Measurements from ENCODE around the gene CCK. TPM values are rescaled to one million over a fixed set of nuclear protein-coding genes. Genes with fewer than 3 reads are reported as not detected.

CCK gene, protein sequence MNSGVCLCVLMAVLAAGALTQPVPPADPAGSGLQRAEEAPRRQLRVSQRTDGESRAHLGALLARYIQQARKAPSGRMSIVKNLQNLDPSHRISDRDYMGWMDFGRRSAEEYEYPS
- not detected for total RNA-seq

DNA sequence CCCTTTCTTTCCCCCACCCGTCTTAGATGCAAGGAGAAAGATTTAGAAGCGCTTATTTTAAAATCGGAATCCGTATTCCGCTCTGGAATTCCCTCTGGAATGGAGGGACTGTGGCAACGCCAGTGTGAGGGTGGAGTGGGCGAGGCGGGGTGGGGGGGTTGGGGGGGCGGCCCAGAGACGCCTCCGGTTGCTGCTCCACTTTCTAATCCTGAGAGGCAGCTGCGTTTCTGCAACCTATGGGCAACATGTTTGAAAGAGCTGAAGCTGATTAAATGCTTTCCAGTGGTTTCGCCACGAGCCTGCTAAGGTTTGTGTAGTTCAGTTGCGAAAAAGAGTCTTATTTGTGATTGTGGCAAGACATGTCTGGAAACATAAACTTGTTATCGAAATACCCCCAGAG is at the start of gene CCK:
CCK (minus strand) TSS at position 101 of the 400 bp plus-strand sequence. CDS start 2,555 bp downstream, outside the sequence.
- ATAC-seq (replicated peaks in 1 of 2) (no peak), DNase-seq (no peak)
- no peak within 1 kb of the TSS for H3K27ac Mint-ChIP-seq
- peaks cover 12% of the 10 kb centered on the region for H3K4me1 Mint-ChIP-seq (ENCODE audit: low read depth)
- peaks cover 3 to 5% of the 10 kb centered on the region in 2 donors for H3K36me3 Mint-ChIP-seq (ENCODE audit: insufficient read depth in 2 of 2)
- no peaks in the 10 kb centered on the region for H3K9me3 Mint-ChIP-seq
- H3K27me3 Mint-ChIP-seq (ENCODE audit: low read depth): peaks cover 82% of the 10 kb centered on the region
- H3K4me3 Mint-ChIP-seq: peak within 1 kb of the TSS in 1 of 2 donors; percentile 25

- Mint-ChIP-seq H3K4me1 (ENCODE audit: low read depth) (no peaks in the 10 kb centered on the region), H3K36me3 (ENCODE audit: insufficient read depth in 2 of 2) (peaks cover 10 to 22% of the 10 kb centered on the region in 2 donors), H3K27me3 (ENCODE audit: low read depth) (no peaks in the 10 kb centered on the region), H3K9me3 (peaks cover 9 to 12% of the 10 kb centered on the region in 2 donors), H3K27ac (no peak overlapping the region), H3K4me3 (no peak overlapping the region)
- ATAC-seq (replicated peaks in 1 of 2) (no peak), DNase-seq (no peak)
Observed at GRCh38 chr3:42314411-42314810, 48.4 kb upstream of the CCK start.

GRCh38 chr3:42308651-42309050 is 42.7 kb upstream of the CCK start:
- DNase-seq (no peak), ATAC-seq (replicated peaks in 1 of 2) (no peak)
- Mint-ChIP-seq H3K9me3 (peaks cover 2 to 4% of the 10 kb centered on the region in 2 donors), H3K27ac (no peak overlapping the region), H3K36me3 (ENCODE audit: insufficient read depth in 2 of 2) (peaks cover 2 to 5% of the 10 kb centered on the region in 2 donors), H3K4me3 (no peak overlapping the region), H3K4me1 (ENCODE audit: low read depth) (no peaks in the 10 kb centered on the region), H3K27me3 (ENCODE audit: low read depth) (peaks cover 11% of the 10 kb centered on the region)

DNA sequence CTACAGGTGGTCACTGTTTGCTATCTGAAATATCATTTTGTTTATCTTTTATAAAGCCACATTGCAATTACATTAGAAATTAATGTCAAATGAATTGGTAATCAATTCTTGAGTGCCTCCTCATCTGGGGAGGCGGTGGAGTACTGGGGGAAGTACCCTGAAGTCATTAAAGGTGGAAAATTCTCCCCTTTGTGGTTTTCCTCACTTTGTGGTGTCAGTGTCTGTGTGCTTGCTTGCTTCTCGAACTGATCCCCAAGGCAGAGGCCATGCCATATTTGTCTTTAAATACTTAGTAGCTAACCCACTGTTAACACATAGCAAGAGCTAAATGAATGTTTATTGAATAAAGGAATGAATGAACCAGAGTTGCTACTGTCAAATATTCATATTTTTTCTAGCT is 40.5 kb upstream of the CCK start:
- Mint-ChIP-seq H3K36me3 (ENCODE audit: insufficient read depth in 2 of 2) (no peaks in the 10 kb centered on the region), H3K9me3 (no peaks in the 10 kb centered on the region), H3K27ac (no peak overlapping the region), H3K4me1 (ENCODE audit: low read depth) (peaks cover 8% of the 10 kb centered on the region), H3K4me3 (no peak overlapping the region), H3K27me3 (ENCODE audit: low read depth) (peaks cover 11% of the 10 kb centered on the region)
- no peak for ATAC-seq (replicated peaks in 1 of 2)
- DNase-seq: no peak

- H3K9me3 Mint-ChIP-seq: peaks cover 0 to 3% of the 10 kb centered on the region in 2 donors
- no peak overlapping the region for H3K27ac Mint-ChIP-seq
- no peak overlapping the region for H3K4me3 Mint-ChIP-seq
- DNase-seq (no peak), ATAC-seq (replicated peaks in 1 of 2) (no peak)
- no peaks in the 10 kb centered on the region for H3K36me3 Mint-ChIP-seq (ENCODE audit: insufficient read depth in 2 of 2)
- H3K27me3 Mint-ChIP-seq (ENCODE audit: low read depth): peaks cover 11% of the 10 kb centered on the region
- peaks cover 8% of the 10 kb centered on the region for H3K4me1 Mint-ChIP-seq (ENCODE audit: low read depth)
Observed at GRCh38 chr3:42302924-42303634, 37.1 kb upstream of the CCK start.

DNA sequence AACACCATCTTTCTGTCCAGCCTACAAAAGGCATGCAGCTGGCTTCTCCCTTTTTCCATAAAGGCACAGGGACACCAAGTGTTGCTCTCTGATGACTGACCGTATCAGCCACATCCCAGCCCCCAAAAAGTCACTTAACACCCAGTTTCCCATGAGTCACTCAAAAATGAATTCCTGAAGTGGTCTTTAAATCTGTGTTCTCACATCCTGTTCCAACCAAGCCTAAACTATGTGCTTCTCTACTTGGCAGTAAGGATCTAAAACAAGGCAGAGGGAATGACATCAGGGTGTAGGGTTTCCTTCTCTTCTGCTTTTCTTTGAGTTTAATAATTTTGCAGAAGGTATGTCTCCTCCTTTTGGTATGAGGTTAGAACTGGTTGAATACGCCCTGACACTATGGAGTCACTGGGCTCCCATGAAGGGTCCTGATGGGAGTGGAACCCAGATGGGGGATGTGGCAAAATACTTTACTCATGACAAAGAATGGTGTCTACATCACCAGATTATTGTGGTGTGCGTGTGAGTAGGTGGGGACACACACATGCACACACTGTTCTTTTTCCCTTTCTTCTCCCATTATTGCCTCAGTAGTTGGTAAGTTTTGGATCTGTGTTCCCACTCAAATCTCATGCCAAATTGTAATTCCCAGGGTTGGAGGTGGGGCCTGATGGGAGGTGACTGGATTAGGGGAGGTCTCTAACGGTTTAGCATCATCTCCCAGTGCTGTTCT is 35.6 kb upstream of the CCK start:
- Mint-ChIP-seq H3K27ac (no peak overlapping the region), H3K4me1 (ENCODE audit: low read depth) (peaks cover 8% of the 10 kb centered on the region), H3K36me3 (ENCODE audit: insufficient read depth in 2 of 2) (no peaks in the 10 kb centered on the region), H3K4me3 (no peak overlapping the region), H3K9me3 (peaks cover 0 to 3% of the 10 kb centered on the region in 2 donors), H3K27me3 (ENCODE audit: low read depth) (peaks cover 19% of the 10 kb centered on the region)
- DNase-seq (no peak), ATAC-seq (replicated peaks in 1 of 2) (no peak)

- Mint-ChIP-seq H3K4me3 (no peak overlapping the region), H3K27me3 (ENCODE audit: low read depth) (peaks cover 19% of the 10 kb centered on the region), H3K27ac (no peak overlapping the region), H3K9me3 (peaks cover 0 to 3% of the 10 kb centered on the region in 2 donors), H3K36me3 (ENCODE audit: insufficient read depth in 2 of 2) (no peaks in the 10 kb centered on the region), H3K4me1 (ENCODE audit: low read depth) (peaks cover 8% of the 10 kb centered on the region)
- DNase-seq (no peak), ATAC-seq (replicated peaks in 1 of 2) (no peak)
Observed at GRCh38 chr3:42300778-42301177, 34.8 kb upstream of the CCK start.

GRCh38 chr3:42300013-42300412 is 34.0 kb upstream of the CCK start:
- Mint-ChIP-seq H3K27ac (no peak overlapping the region), H3K27me3 (ENCODE audit: low read depth) (peaks cover 22% of the 10 kb centered on the region), H3K36me3 (ENCODE audit: insufficient read depth in 2 of 2) (peaks cover 0 to 3% of the 10 kb centered on the region in 2 donors), H3K4me3 (no peak overlapping the region), H3K4me1 (ENCODE audit: low read depth) (peaks cover 8% of the 10 kb centered on the region), H3K9me3 (peaks cover 0 to 3% of the 10 kb centered on the region in 2 donors)
- ATAC-seq (replicated peaks in 1 of 2) (no peak), DNase-seq (peak in 1 of 2 donors; percentile 26)

DNA sequence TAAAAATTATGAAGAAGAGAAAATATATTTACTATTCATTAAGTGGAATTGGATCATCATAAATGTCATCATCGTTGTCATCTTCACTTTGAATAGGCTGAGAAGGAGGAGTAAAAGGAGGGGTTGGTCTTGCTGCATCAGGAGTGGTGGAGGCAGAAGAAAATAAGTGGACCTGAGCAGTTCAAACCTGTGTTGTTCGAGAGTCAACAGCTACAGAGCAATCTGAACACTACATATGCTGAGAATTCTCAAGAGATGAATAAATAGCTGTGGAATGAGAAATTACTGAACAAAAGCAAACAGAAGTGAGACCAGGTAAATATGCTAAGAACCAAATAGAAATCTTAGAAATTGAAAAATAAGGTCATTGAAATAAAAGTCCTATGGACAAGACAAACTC is 32.3 kb upstream of the CCK start:
- H3K9me3 Mint-ChIP-seq: peaks cover 2 to 3% of the 10 kb centered on the region in 2 donors

DNA sequence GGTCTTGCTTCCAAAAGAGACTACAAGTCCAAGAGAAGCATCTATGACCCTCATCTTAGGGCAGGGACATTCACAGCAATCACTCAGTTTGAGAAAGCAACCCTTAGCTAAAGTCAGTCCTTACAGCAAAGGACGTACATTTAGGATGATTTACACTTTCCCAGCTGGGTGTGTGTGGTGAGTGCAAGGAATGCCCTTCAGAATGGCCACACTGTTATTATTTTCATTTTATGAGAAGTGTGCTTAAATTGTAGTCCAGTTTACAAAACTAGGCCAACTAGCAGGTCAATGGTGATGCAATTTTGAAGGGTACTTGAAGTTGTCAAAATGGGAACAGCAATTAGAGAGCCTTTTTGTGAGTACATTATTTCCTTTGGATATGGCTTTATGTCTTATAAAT is 26.0 kb upstream of the CCK start:
- no peak overlapping the region for H3K4me3 Mint-ChIP-seq
- peaks cover 0 to 4% of the 10 kb centered on the region in 2 donors for H3K36me3 Mint-ChIP-seq (ENCODE audit: insufficient read depth in 2 of 2)
- H3K4me1 Mint-ChIP-seq (ENCODE audit: low read depth): peaks cover 6% of the 10 kb centered on the region
- H3K27ac Mint-ChIP-seq: no peak overlapping the region
- H3K27me3 Mint-ChIP-seq (ENCODE audit: low read depth): peaks cover 16% of the 10 kb centered on the region
- no peak for ATAC-seq (replicated peaks in 1 of 2)
- no peak for DNase-seq
- peaks cover 0 to 2% of the 10 kb centered on the region in 2 donors for H3K9me3 Mint-ChIP-seq

More for the DNA sequence above, 32.3 kb upstream of the CCK start:
- DNase-seq: no peak
- no peak overlapping the region for H3K27ac Mint-ChIP-seq
- H3K4me3 Mint-ChIP-seq: no peak overlapping the region
- H3K36me3 Mint-ChIP-seq (ENCODE audit: insufficient read depth in 2 of 2): peaks cover 0 to 3% of the 10 kb centered on the region in 2 donors
- H3K4me1 Mint-ChIP-seq (ENCODE audit: low read depth): peaks cover 4% of the 10 kb centered on the region
- ATAC-seq (replicated peaks in 1 of 2): no peak
- H3K27me3 Mint-ChIP-seq (ENCODE audit: low read depth): peaks cover 17% of the 10 kb centered on the region

- peaks cover 0 to 2% of the 10 kb centered on the region in 2 donors for H3K9me3 Mint-ChIP-seq
- no peak overlapping the region for H3K4me3 Mint-ChIP-seq
- ATAC-seq (replicated peaks in 1 of 2): no peak
- peaks cover 0 to 4% of the 10 kb centered on the region in 2 donors for H3K36me3 Mint-ChIP-seq (ENCODE audit: insufficient read depth in 2 of 2)
- DNase-seq: no peak
- no peak overlapping the region for H3K27ac Mint-ChIP-seq
- peaks cover 6% of the 10 kb centered on the region for H3K4me1 Mint-ChIP-seq (ENCODE audit: low read depth)
- peaks cover 16% of the 10 kb centered on the region for H3K27me3 Mint-ChIP-seq (ENCODE audit: low read depth)
Observed at GRCh38 chr3:42290966-42291714, 25.2 kb upstream of the CCK start.

DNA sequence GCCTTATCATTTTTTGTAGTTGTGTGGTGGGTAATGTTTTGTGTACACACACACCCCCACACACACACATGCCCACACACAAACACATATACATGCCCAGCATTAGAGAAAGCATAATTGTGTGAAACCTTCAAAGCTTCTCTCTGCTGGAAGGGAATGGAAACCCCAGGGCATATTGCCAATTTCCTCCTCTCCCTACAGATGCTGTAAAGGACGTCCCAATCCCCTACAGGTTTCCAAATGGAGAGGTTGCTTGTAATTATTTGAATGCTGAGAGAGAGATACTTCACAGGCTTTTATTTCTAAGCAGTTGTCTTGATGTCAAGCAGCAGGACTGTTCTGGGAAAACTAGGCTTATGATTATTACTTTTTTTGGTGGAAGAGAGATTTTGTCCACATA is 23.0 kb upstream of the CCK start:
- no peaks in the 10 kb centered on the region for H3K9me3 Mint-ChIP-seq
- DNase-seq: no peak
- H3K36me3 Mint-ChIP-seq (ENCODE audit: insufficient read depth in 2 of 2): peaks cover 0 to 2% of the 10 kb centered on the region in 2 donors
- H3K27me3 Mint-ChIP-seq (ENCODE audit: low read depth): peaks cover 7% of the 10 kb centered on the region
- no peak overlapping the region for H3K4me3 Mint-ChIP-seq
- H3K4me1 Mint-ChIP-seq (ENCODE audit: low read depth): peaks cover 6% of the 10 kb centered on the region
- H3K27ac Mint-ChIP-seq: no peak overlapping the region
- no peak for ATAC-seq (replicated peaks in 1 of 2)

- no peak for DNase-seq
- H3K27ac Mint-ChIP-seq: no peak overlapping the region
- peaks cover 7% of the 10 kb centered on the region for H3K27me3 Mint-ChIP-seq (ENCODE audit: low read depth)
- H3K4me3 Mint-ChIP-seq: no peak overlapping the region
- no peaks in the 10 kb centered on the region for H3K9me3 Mint-ChIP-seq
- peaks cover 0 to 2% of the 10 kb centered on the region in 2 donors for H3K36me3 Mint-ChIP-seq (ENCODE audit: insufficient read depth in 2 of 2)
- no peak for ATAC-seq (replicated peaks in 1 of 2)
- H3K4me1 Mint-ChIP-seq (ENCODE audit: low read depth): peaks cover 6% of the 10 kb centered on the region
Observed at GRCh38 chr3:42288385-42288784, 22.4 kb upstream of the CCK start.

Measured in activated T-cell treated with anti-CD3 and anti-CD28 coated beads, Interleukin-2, amount 50 U/mL, for 72 hours (primary cell).